GM18502 (cell line): ENCODE results near the gene GPR17.

ENCODE experiments used
- ATAC-seq: cut with Tn5 transposase; IDR thresholded peaks from one replicate; pipeline ENCODE4 v1.9.1; 2021; ENCODE audit warnings: mild to moderate bottlenecking; ENCODE audit not compliant: unreplicated experiment, poor library complexity

The GPR17 gene

GRCh38 chr2:127651381-127651809 is 5.4 kb downstream of the GPR17 start:
- ATAC-seq: no peak

- no peak for ATAC-seq
Observed at GRCh38 chr2:127651971-127652550, 6.1 kb downstream of the GPR17 start.

GRCh38 chr2:127652786-127653357 is 6.9 kb downstream of the GPR17 start:
- no peak for ATAC-seq

GRCh38 chr2:127653421-127654083 is 7.6 kb downstream of the GPR17 start:
- no peak for ATAC-seq

- no peak for ATAC-seq
Observed at GRCh38 chr2:127654084-127654837, 8.3 kb downstream of the GPR17 start.

GRCh38 chr2:127654838-127655175 is 8.9 kb downstream of the GPR17 start:
- ATAC-seq: no peak

GRCh38 chr2:127655209-127656073 is 9.5 kb downstream of the GPR17 start:
- ATAC-seq: no peak

GRCh38 chr2:127656569-127657231 is 10.7 kb downstream of the GPR17 start:
- no peak for ATAC-seq

- ATAC-seq: no peak
Observed at GRCh38 chr2:127657232-127657595, 11.3 kb downstream of the GPR17 start.

- no peak for ATAC-seq
Observed at GRCh38 chr2:127658146-127658545, 12.2 kb downstream of the GPR17 start.

GRCh38 chr2:127658641-127659407 is 12.9 kb downstream of the GPR17 start:
- ATAC-seq: no peak

GRCh38 chr2:127659408-127660290 is 13.7 kb downstream of the GPR17 start:
- no peak for ATAC-seq

- ATAC-seq: no peak
Observed at GRCh38 chr2:127660291-127660578, 14.3 kb downstream of the GPR17 start.

GRCh38 chr2:127661072-127661649 is 15.2 kb downstream of the GPR17 start:
- ATAC-seq: no peak

GRCh38 chr2:127661949-127662510 is 16.1 kb downstream of the GPR17 start:
- no peak for ATAC-seq

GRCh38 chr2:127662937-127663565 is 17.1 kb downstream of the GPR17 start:
- ATAC-seq: no peak

- ATAC-seq: no peak
Observed at GRCh38 chr2:127663566-127664064, 17.7 kb downstream of the GPR17 start.
